ENCODE measurements around the gene TATDN2.
"Not testable (repeated sequence)": the region's sequence is repeated elsewhere in the genome, so short reads cannot be mapped to it uniquely, and the experiment has no call there.

The TATDN2 gene

DNA sequence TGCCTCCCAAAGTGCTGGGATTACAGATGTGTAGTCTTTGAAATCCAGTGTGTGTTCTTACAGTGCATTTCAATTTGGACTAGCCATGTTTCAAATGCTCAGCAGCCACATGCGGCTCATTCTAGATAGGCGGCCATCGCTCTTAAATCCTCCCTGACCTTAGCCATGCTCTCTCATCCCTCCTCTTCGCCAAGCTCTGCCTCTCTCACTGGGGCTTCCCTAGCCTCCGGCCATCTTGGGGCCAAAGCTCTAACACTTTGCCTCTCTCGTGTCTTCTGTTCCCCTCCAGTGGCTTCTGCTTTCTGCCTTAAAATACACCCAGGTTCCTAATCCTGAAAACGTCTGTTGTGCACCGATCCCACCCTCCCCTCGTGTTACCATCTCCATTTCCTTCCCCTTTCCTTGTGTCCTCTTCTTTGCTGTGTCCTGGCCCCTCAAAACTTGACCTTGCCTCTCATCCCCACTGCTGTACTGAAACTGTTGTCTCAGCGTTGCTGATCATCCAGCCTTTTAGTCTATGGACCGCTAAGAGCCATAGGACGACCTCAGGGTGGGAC, 45.8 kb downstream of the TATDN2 start:
- TF ChIP-seq ZNF384 (IDR thresholded peaks at IDR 0.05) = no peak
- no peak for DNase-seq (ENCODE audit: extremely low spot score)
- POLR2A ChIA-PET = no interaction called here
- CTCF ChIA-PET = no interaction called here

DNA sequence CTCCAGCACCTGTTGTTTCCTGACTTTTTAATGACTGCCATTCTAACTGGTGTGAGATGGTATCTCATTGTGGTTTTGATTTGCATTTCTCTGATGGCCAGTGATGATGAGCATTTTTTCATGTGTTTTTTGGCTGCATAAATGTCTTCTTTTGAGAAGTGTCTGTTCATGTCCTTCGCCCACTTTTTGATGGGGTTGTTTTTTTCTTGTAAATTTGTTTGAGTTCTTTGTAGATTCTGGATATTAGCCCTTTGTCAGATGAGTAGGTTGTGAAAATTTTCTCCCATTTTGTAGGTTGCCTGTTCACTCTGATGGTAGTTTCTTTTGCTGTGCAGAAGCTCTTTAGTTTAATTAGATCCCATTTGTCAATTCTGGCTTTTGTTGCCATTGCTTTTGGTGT, 49.8 kb downstream of the TATDN2 start:
- POLR2A ChIA-PET; CTCF ChIA-PET; DNase-seq (ENCODE audit: extremely low spot score): not testable (repeated sequence)

DNA sequence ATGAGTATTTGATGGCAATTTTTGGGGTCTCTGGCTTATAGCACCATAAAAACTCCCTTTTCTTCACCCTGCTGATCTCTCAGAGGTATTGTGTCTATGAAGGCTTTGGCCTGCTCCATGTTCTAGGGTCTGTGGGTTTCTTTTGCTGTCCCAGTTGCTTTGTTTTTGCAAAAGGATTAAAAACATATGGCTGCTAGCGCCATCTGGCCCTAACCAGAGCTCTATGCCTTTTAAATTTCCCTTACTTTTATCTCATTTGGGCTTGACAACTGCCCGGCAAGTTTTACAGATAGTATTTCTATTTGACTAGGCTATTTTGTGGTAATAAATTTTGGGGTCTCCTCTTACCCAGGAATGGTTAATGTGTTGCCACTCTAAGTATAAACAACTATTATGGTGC, 50.9 kb downstream of the TATDN2 start:
- no peak for DNase-seq (ENCODE audit: extremely low spot score)
- POLR2A ChIA-PET = no interaction called here
- CTCF ChIA-PET = interaction anchor here (0.6 kb wide), 1 partner anchor 605 kb away, joined by 4 read pairs; no protein-coding TSS in a partner anchor
- TF ChIP-seq SP1 (IDR thresholded peaks at IDR 0.05) (no peak), SUZ12 (IDR thresholded peaks at IDR 0.05) (no peak), LEF1 (IDR thresholded peaks at IDR 0.05; ENCODE audit: borderline replicate concordance) (no peak), FOXA1 (IDR thresholded peaks at IDR 0.05) (no peak), TARDBP (IDR thresholded peaks at IDR 0.05) (no peak), ELF4 (IDR thresholded peaks at IDR 0.05) (no peak), FOXK2 (IDR thresholded peaks at IDR 0.05) (no peak), FOXM1 (IDR thresholded peaks at IDR 0.05; ENCODE audit: borderline replicate concordance) (no peak), L3MBTL2 (conservative IDR thresholded peaks at IDR 0.05) (no peak), ARNT (IDR thresholded peaks at IDR 0.05) (no peak), ZNF384 (IDR thresholded peaks at IDR 0.05) (no peak), NFRKB (IDR thresholded peaks at IDR 0.05) (no peak), CTBP1 (IDR thresholded peaks at IDR 0.05; ENCODE audit: borderline replicate concordance) (no peak), BHLHE40 (IDR thresholded peaks at IDR 0.05; ENCODE audit: borderline replicate concordance) (no peak)
- TF ChIP-seq, protein P1, sequence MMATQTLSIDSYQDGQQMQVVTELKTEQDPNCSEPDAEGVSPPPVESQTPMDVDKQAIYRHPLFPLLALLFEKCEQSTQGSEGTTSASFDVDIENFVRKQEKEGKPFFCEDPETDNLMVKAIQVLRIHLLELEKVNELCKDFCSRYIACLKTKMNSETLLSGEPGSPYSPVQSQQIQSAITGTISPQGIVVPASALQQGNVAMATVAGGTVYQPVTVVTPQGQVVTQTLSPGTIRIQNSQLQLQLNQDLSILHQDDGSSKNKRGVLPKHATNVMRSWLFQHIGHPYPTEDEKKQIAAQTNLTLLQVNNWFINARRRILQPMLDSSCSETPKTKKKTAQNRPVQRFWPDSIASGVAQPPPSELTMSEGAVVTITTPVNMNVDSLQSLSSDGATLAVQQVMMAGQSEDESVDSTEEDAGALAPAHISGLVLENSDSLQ (IDR thresholded peaks at IDR 0.05) = no peak

- no peak for DNase-seq (ENCODE audit: extremely low spot score)
- TF ChIP-seq CTBP1 (IDR thresholded peaks at IDR 0.05; ENCODE audit: borderline replicate concordance) = no peak
- no peak for TF ChIP-seq ARNT (IDR thresholded peaks at IDR 0.05)
- TF ChIP-seq ZNF384 (IDR thresholded peaks at IDR 0.05) = no peak
- no peak for TF ChIP-seq FOXK2 (IDR thresholded peaks at IDR 0.05)
- no peak for TF ChIP-seq SP1 (IDR thresholded peaks at IDR 0.05)
- TF ChIP-seq FOXA1 (IDR thresholded peaks at IDR 0.05) = no peak
- TF ChIP-seq ELF4 (IDR thresholded peaks at IDR 0.05) = no peak
- no peak for TF ChIP-seq NFRKB (IDR thresholded peaks at IDR 0.05)
- TF ChIP-seq LEF1 (IDR thresholded peaks at IDR 0.05; ENCODE audit: borderline replicate concordance) = no peak
- no peak for TF ChIP-seq FOXM1 (IDR thresholded peaks at IDR 0.05; ENCODE audit: borderline replicate concordance)
- no peak for TF ChIP-seq HDGF (IDR thresholded peaks at IDR 0.05; ENCODE audit: borderline replicate concordance)
- TF ChIP-seq L3MBTL2 (conservative IDR thresholded peaks at IDR 0.05) = no peak
- no peak for TF ChIP-seq TARDBP (IDR thresholded peaks at IDR 0.05)
- no peak for TF ChIP-seq BHLHE40 (IDR thresholded peaks at IDR 0.05; ENCODE audit: borderline replicate concordance)
- ChIA-PET CTCF (interaction anchor here (0.6 kb wide), 1 partner anchor 605 kb away, joined by 4 read pairs; no protein-coding TSS in a partner anchor), POLR2A (no interaction called here)
Measured at GRCh38 chr3:10299679-10300078, 51.4 kb downstream of the TATDN2 start.

- TF ChIP-seq ZNF384 (IDR thresholded peaks at IDR 0.05) = no peak
- no peak for TF ChIP-seq FOXM1 (IDR thresholded peaks at IDR 0.05; ENCODE audit: borderline replicate concordance)
- TF ChIP-seq HDGF (IDR thresholded peaks at IDR 0.05; ENCODE audit: borderline replicate concordance) = no peak
- no peak for TF ChIP-seq L3MBTL2 (conservative IDR thresholded peaks at IDR 0.05)
- TF ChIP-seq, protein P1 (IDR thresholded peaks at IDR 0.05) = no peak
- TF ChIP-seq ARNT (IDR thresholded peaks at IDR 0.05) = no peak
- TF ChIP-seq SUZ12 (IDR thresholded peaks at IDR 0.05) = no peak
- no peak for TF ChIP-seq BHLHE40 (IDR thresholded peaks at IDR 0.05; ENCODE audit: borderline replicate concordance)
- no peak for TF ChIP-seq FOXK2 (IDR thresholded peaks at IDR 0.05)
- no peak for TF ChIP-seq CTBP1 (IDR thresholded peaks at IDR 0.05; ENCODE audit: borderline replicate concordance)
- TF ChIP-seq FOXA1 (IDR thresholded peaks at IDR 0.05) = no peak
- TF ChIP-seq LEF1 (IDR thresholded peaks at IDR 0.05; ENCODE audit: borderline replicate concordance) = no peak
- TF ChIP-seq TARDBP (IDR thresholded peaks at IDR 0.05) = no peak
- TF ChIP-seq SP1 (IDR thresholded peaks at IDR 0.05) = no peak
- no peak for TF ChIP-seq NFRKB (IDR thresholded peaks at IDR 0.05)
- TF ChIP-seq ELF4 (IDR thresholded peaks at IDR 0.05) = no peak
- no peak for DNase-seq (ENCODE audit: extremely low spot score)
- POLR2A ChIA-PET = no interaction called here
- CTCF ChIA-PET = no interaction called here
Measured at GRCh38 chr3:10300087-10300486, 51.8 kb downstream of the TATDN2 start.

GRCh38 chr3:10303105-10303504, 54.8 kb downstream of the TATDN2 start:
- DNase-seq (ENCODE audit: extremely low spot score) = no peak
- CTCF ChIA-PET = no interaction called here
- POLR2A ChIA-PET = interaction anchor here (1.4 kb wide), 1 partner anchor 17 kb away, joined by 4 read pairs; the partner anchor contains the start of gene SEC13
- TF ChIP-seq HDGF (IDR thresholded peaks at IDR 0.05; ENCODE audit: borderline replicate concordance) (no peak), FOXA1 (IDR thresholded peaks at IDR 0.05) (no peak), ZNF384 (IDR thresholded peaks at IDR 0.05) (no peak), ARNT (IDR thresholded peaks at IDR 0.05) (no peak), NFRKB (IDR thresholded peaks at IDR 0.05) (no peak), ELF4 (IDR thresholded peaks at IDR 0.05) (no peak), BHLHE40 (IDR thresholded peaks at IDR 0.05; ENCODE audit: borderline replicate concordance) (no peak), CTBP1 (IDR thresholded peaks at IDR 0.05; ENCODE audit: borderline replicate concordance) (no peak), LEF1 (IDR thresholded peaks at IDR 0.05; ENCODE audit: borderline replicate concordance) (no peak), SUZ12 (IDR thresholded peaks at IDR 0.05) (no peak), FOXK2 (IDR thresholded peaks at IDR 0.05) (no peak), L3MBTL2 (conservative IDR thresholded peaks at IDR 0.05) (no peak)
- TF ChIP-seq, protein P1 (IDR thresholded peaks at IDR 0.05) = no peak

Data from HEK293T (cell line).